Rectal smooth muscle tissue (tissue), 1 donor: ENCODE results near the gene NUSAP1.
"Not testable (repeated sequence)": the region's sequence is repeated elsewhere in the genome, so short reads cannot be mapped to it uniquely, and the experiment has no call there.

Experiments
- H3K27ac ChIP-seq: one replicate; pipeline ENCODE4 v1.7.0; 2013; ENCODE audit warnings: low read depth, low read length, inconsistent platforms
- H3K27me3 ChIP-seq: one replicate; pipeline ENCODE4 v1.7.0; 2013; ENCODE audit warnings: low read length; ENCODE audit not compliant: control insufficient read depth, insufficient read depth
- H3K36me3 ChIP-seq: one replicate; pipeline ENCODE4 v1.7.0; 2013; ENCODE audit warnings: low read length; ENCODE audit not compliant: control insufficient read depth, insufficient read depth
- H3K4me1 ChIP-seq: one replicate; pipeline ENCODE4 v1.7.0; 2013; ENCODE audit warnings: low read length; ENCODE audit not compliant: control insufficient read depth, insufficient read depth
- H3K4me3 ChIP-seq: one replicate; pipeline ENCODE4 v1.7.0; 2013; ENCODE audit warnings: low read length
- H3K9ac ChIP-seq: one replicate; pipeline ENCODE4 v1.7.0; 2013; ENCODE audit warnings: low read length

Gene NUSAP1

GRCh38 chr15:41332194-41333025, at the start of gene NUSAP1, which contains the start of gene OIP5:
NUSAP1 (plus strand) TSS chr15:41332881; CDS start chr15:41332958, 77 bp downstream.
OIP5 (minus strand) TSS chr15:41332591; CDS start chr15:41332561, 30 bp downstream.
- no peak within 1 kb of the TSS for H3K9ac ChIP-seq
- no peaks in the 10 kb centered on the region for H3K36me3 ChIP-seq
- H3K27ac ChIP-seq: peak within 1 kb of the TSS; percentile 40
- no peaks in the 10 kb centered on the region for H3K27me3 ChIP-seq
- H3K4me1 ChIP-seq: peaks cover 3% of the 10 kb centered on the region
- peak within 1 kb of the TSS; percentile 88 for H3K4me3 ChIP-seq

GRCh38 chr15:41282980-41283652, 49.6 kb upstream of the NUSAP1 start:
- H3K9ac ChIP-seq, H3K36me3 ChIP-seq: not testable (repeated sequence)

GRCh38 chr15:41283653-41284426, 48.8 kb upstream of the NUSAP1 start:
- H3K9ac ChIP-seq: peak overlapping the region; percentile 95
- peak overlapping the region; percentile 96 for H3K4me3 ChIP-seq
- H3K4me1 ChIP-seq: peaks cover 5% of the 10 kb centered on the region
- peak overlapping the region; percentile 92 for H3K27ac ChIP-seq
- no peaks in the 10 kb centered on the region for H3K27me3 ChIP-seq
- H3K36me3 ChIP-seq: peaks cover 10% of the 10 kb centered on the region

More at GRCh38 chr15:41282980-41283652, 49.6 kb upstream of the NUSAP1 start:
- not testable (repeated sequence) for H3K27me3 ChIP-seq, H3K4me1 ChIP-seq
- peak overlapping the region; percentile 96 for H3K4me3 ChIP-seq
- H3K27ac ChIP-seq: peak overlapping the region; percentile 92

GRCh38 chr15:41284427-41285177, 48.1 kb upstream of the NUSAP1 start:
- peaks cover 7% of the 10 kb centered on the region for H3K36me3 ChIP-seq
- H3K4me1 ChIP-seq: peaks cover 5% of the 10 kb centered on the region
- peak overlapping the region; percentile 96 for H3K4me3 ChIP-seq
- peak overlapping the region; percentile 95 for H3K9ac ChIP-seq
- no peaks in the 10 kb centered on the region for H3K27me3 ChIP-seq
- peak overlapping the region; percentile 92 for H3K27ac ChIP-seq

GRCh38 chr15:41285285-41285684, 47.4 kb upstream of the NUSAP1 start:
- Histone ChIP-seq H3K36me3 (peaks cover 5% of the 10 kb centered on the region), H3K9ac (no peak overlapping the region), H3K27me3 (no peaks in the 10 kb centered on the region), H3K4me1 (peaks cover 5% of the 10 kb centered on the region), H3K27ac (no peak overlapping the region), H3K4me3 (peak overlapping the region; percentile 96)

DNA sequence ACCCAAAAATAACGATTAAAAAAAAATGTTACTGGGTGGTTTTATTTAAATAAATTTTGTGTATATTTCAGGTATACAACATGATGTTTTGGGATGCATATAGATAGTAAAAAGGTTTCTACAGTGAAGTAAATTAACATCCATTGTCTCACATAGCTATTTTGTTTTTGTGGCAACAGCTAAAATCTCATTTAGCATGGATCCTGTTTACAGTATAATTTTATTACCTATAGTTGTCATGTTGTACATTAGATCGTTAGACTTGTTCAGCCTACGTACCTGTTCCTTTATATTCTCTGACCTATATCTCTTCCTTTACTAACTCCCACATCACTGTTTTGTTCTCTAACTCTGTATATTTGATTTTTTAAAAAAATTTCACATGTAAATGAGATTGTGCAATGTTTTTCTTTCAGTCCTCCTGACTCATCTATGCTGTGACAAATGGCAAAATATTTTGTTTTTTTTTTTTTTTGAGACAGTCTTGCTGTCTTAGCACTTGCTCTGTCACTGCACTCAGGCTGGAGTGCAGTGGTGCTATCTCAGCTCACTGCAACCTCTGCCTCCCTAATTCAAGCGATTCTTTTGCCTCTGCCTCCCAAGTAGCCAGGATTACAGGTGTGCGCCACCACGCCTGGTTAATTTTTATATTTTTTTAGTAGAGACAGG, 45.9 kb upstream of the NUSAP1 start:
- Histone ChIP-seq H3K27ac (no peak overlapping the region), H3K27me3 (no peaks in the 10 kb centered on the region), H3K4me1 (peaks cover 5% of the 10 kb centered on the region), H3K4me3 (no peak overlapping the region), H3K9ac (no peak overlapping the region), H3K36me3 (peaks cover 5% of the 10 kb centered on the region)

DNA sequence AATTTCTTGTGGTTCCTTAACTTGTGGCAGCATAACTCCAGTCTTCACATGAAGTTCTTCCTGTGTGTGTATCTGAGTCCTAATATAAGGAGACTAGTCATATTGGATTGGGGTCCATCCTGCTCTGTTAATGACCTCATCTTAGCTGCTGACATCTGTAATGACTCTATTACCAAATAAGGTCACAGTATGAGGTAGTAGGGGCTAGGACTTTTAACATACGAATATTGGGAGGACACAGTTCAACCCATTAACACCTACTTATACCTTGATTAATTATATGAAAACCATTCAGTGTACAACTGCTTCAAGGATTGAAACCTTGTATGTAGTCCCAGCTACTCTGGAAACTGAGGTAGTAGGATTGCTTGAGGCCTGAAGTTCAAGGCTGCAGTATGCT, 44.2 kb upstream of the NUSAP1 start:
- H3K9ac ChIP-seq: no peak overlapping the region
- H3K4me1 ChIP-seq: peaks cover 5% of the 10 kb centered on the region
- peaks cover 5% of the 10 kb centered on the region for H3K36me3 ChIP-seq
- H3K27me3 ChIP-seq: no peaks in the 10 kb centered on the region
- H3K4me3 ChIP-seq: no peak overlapping the region
- no peak overlapping the region for H3K27ac ChIP-seq

DNA sequence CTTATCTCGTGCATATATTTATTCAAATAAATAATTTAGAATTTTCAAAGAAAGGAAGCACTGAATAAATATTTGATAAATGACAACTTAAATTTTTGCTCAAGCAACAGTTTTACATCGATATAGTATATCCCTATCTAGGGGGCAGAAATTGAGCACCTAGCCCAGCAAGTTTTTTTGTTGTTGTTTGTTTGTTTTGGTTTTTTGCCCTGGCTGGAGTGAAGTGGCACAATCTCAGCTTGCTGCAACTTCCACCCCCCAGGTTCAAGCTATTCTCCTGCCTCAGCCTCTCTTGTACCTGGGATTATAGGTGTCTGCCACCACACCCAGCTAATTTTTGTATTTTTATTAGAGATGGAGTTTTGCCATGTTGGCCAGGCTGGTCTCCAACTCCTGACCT, 42.7 kb upstream of the NUSAP1 start:
- H3K9ac ChIP-seq: no peak overlapping the region
- H3K27me3 ChIP-seq: no peaks in the 10 kb centered on the region
- H3K4me3 ChIP-seq: no peak overlapping the region
- H3K4me1 ChIP-seq: peaks cover 5% of the 10 kb centered on the region
- H3K27ac ChIP-seq: no peak overlapping the region
- peaks cover 5% of the 10 kb centered on the region for H3K36me3 ChIP-seq

GRCh38 chr15:41291065-41291631, 41.5 kb upstream of the NUSAP1 start:
- H3K27ac ChIP-seq: no peak overlapping the region
- no peak overlapping the region for H3K9ac ChIP-seq
- no peak overlapping the region for H3K4me3 ChIP-seq
- H3K27me3 ChIP-seq: no peaks in the 10 kb centered on the region
- peaks cover 5% of the 10 kb centered on the region for H3K36me3 ChIP-seq
- H3K4me1 ChIP-seq: no peaks in the 10 kb centered on the region

DNA sequence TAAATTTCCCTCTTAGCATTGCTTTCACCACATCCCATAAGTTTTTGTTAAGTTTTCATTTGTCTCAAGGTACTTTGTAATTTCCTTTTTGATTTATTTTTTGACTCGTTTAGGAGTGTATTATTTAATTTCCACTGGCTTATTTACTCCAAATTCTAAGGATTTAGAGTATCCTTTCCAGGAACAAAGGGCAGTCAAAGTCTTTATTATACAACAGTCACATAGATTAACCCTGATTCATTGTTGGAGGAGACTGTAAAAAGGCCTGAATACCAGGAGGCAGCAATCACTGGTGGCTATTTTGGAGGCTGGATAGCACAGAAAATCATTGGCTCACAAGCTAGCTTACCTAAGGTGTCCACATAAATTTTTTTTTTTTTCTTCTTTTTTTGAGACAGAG, 40.2 kb upstream of the NUSAP1 start:
- Histone ChIP-seq H3K4me1 (no peaks in the 10 kb centered on the region), H3K27ac (no peak overlapping the region), H3K9ac (no peak overlapping the region), H3K4me3 (no peak overlapping the region), H3K36me3 (peaks cover 5% of the 10 kb centered on the region), H3K27me3 (no peaks in the 10 kb centered on the region)

GRCh38 chr15:41301139-41301538, 31.5 kb upstream of the NUSAP1 start:
- H3K27ac ChIP-seq, H3K9ac ChIP-seq, H3K36me3 ChIP-seq, H3K4me3 ChIP-seq, H3K4me1 ChIP-seq, H3K27me3 ChIP-seq: not testable (repeated sequence)
